Spleen (tissue), 7 donors: ENCODE measurements around the gene LHFPL5.

Source experiments
- POLR2A ChIP-seq, 3 donors: fragments of 450-650 bp; IDR thresholded peaks; one replicate each; pipeline ENCODE4 v1.5.1; 2017; ENCODE audit warnings: antibody characterized with exemption in 3 of 3, mild to moderate bottlenecking in 1 of 3
- POLR2AphosphoS5 ChIP-seq, 3 donors: sonication (generic); formaldehyde crosslinking; IDR thresholded peaks; one replicate each; pipeline ENCODE4 v1.5.1; 2017; ENCODE audit warnings: antibody characterized with exemption in 3 of 3
- TF ChIP-seq, protein P1 (sequence below), 11 experiments: fragments of 200-600 bp in 7 of 11; fragments of 450-650 bp in 4 of 11; sonication (generic) in 4 of 11; IDR thresholded peaks in 8 of 11; conservative IDR thresholded peaks in 3 of 11; 1 replicate in 7 of 11; 2 replicates in 4 of 11; pipeline versions ENCODE4 v1.4.0 to v1.8.0; 2016 to 2021; ENCODE audit warnings: antibody characterized with exemption in 11 of 11, inconsistent platforms in 4 of 11, mild to moderate bottlenecking in 1 of 11
- donor health status: DM: no; HTN: no; CAD: no; lungs with moderate emphysema.
- donor health status: DM: no; HTN: no; CAD: no.
- donor health status: DM: no; HTN: no; CAD: no.

DNA sequence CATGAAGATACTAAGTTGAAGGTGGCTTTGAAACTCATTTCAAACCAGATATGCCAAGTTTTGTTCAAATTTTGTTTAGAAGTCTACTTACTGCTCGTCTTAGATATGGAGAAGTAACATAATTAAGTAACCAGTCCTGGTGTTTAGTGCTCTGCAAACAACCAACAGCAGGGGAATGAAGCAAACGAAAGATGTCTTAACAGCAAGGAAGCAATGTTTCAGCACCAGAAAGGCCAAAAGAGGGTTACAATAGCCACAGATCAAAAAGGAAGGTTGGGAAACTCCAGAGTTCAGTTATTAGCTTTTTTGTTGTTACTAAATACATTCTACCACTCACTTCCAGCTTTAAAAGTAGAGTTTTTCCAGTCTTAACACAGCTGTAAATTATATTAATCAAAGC, 45.1 kb downstream of the LHFPL5 start:
- TF ChIP-seq, protein P1, sequence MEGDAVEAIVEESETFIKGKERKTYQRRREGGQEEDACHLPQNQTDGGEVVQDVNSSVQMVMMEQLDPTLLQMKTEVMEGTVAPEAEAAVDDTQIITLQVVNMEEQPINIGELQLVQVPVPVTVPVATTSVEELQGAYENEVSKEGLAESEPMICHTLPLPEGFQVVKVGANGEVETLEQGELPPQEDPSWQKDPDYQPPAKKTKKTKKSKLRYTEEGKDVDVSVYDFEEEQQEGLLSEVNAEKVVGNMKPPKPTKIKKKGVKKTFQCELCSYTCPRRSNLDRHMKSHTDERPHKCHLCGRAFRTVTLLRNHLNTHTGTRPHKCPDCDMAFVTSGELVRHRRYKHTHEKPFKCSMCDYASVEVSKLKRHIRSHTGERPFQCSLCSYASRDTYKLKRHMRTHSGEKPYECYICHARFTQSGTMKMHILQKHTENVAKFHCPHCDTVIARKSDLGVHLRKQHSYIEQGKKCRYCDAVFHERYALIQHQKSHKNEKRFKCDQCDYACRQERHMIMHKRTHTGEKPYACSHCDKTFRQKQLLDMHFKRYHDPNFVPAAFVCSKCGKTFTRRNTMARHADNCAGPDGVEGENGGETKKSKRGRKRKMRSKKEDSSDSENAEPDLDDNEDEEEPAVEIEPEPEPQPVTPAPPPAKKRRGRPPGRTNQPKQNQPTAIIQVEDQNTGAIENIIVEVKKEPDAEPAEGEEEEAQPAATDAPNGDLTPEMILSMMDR (IDR thresholded peaks at IDR 0.05 in 8 of 11, conservative IDR thresholded peaks at IDR 0.05 in 3 of 11), result no peak
- TF ChIP-seq POLR2A (IDR thresholded peaks at IDR 0.05) (no peak), POLR2AphosphoS5 (IDR thresholded peaks at IDR 0.05) (no peak)
